ENCODE data around the gene PRR27. TPM values are rescaled to one million over a fixed set of nuclear protein-coding genes. Genes with fewer than 3 reads are reported as not detected.

The PRR27 gene
- total RNA-seq, 4 donors from 2014 or later = not detected

GRCh38 chr4:70133473-70133872 is 20.6 kb upstream of the PRR27 start:
- WGBS, 2 donors = 76 to 79% methylated on average over 13 to 14 of the region's 15 CpGs
- no peak for DNase-seq
- intact Hi-C loops (cut with DNase I) = no loop called here

GRCh38 chr4:70138751-70139150 is 15.3 kb upstream of the PRR27 start:
- Histone ChIP-seq H3K36me3 (no peaks in the 10 kb centered on the region), H3K4me1 (no peaks in the 10 kb centered on the region), H3K4me3 (no peak overlapping the region), H3K27me3 (no peaks in the 10 kb centered on the region), H3K9me3 (no peaks in the 10 kb centered on the region), H3K27ac (no peak overlapping the region)
- 56 to 61% methylated on average over 3 of the region's 3 CpGs for WGBS, 2 donors
- no peak for DNase-seq
- no peak for TF ChIP-seq POLR2A (IDR thresholded peaks at IDR 0.05)
- TF ChIP-seq CTCF (IDR thresholded peaks at IDR 0.05) = no peak
- intact Hi-C loops (cut with DNase I) = no loop called here

More at GRCh38 chr4:70133473-70133872, 20.6 kb upstream of the PRR27 start:
- TF ChIP-seq CTCF (IDR thresholded peaks at IDR 0.05) = no peak
- no peak for TF ChIP-seq POLR2A (IDR thresholded peaks at IDR 0.05)
- H3K4me3 ChIP-seq = no peak overlapping the region
- H3K4me1 ChIP-seq = no peaks in the 10 kb centered on the region
- H3K27ac ChIP-seq = no peak overlapping the region
- H3K36me3 ChIP-seq = no peaks in the 10 kb centered on the region
- H3K9me3 ChIP-seq = no peaks in the 10 kb centered on the region
- no peaks in the 10 kb centered on the region for H3K27me3 ChIP-seq

- no peaks in the 10 kb centered on the region for H3K27me3 ChIP-seq
- no peak overlapping the region for H3K27ac ChIP-seq
- TF ChIP-seq POLR2A (IDR thresholded peaks at IDR 0.05) (no peak), CTCF (IDR thresholded peaks at IDR 0.05) (no peak)
- 56 to 61% methylated on average over 3 of the region's 3 CpGs for WGBS, 2 donors
- no peaks in the 10 kb centered on the region for H3K9me3 ChIP-seq
- H3K4me3 ChIP-seq = no peak overlapping the region
- intact Hi-C loops (cut with DNase I) = no loop called here
- no peaks in the 10 kb centered on the region for H3K4me1 ChIP-seq
- H3K36me3 ChIP-seq = no peaks in the 10 kb centered on the region
- DNase-seq = no peak
Measured at GRCh38 chr4:70151271-70151670, 2.8 kb upstream of the PRR27 start.

- H3K27me3 ChIP-seq = no peaks in the 10 kb centered on the region
- no peak for TF ChIP-seq POLR2A (IDR thresholded peaks at IDR 0.05)
- no peak for TF ChIP-seq CTCF (IDR thresholded peaks at IDR 0.05)
- DNase-seq = no peak
- no peak overlapping the region for H3K4me3 ChIP-seq
- intact Hi-C loops (cut with DNase I) = no loop called here
- no peak overlapping the region for H3K27ac ChIP-seq
- 72 to 91% methylated on average over 2 of the region's 2 CpGs for WGBS, 2 donors
- H3K4me1 ChIP-seq = no peaks in the 10 kb centered on the region
- H3K9me3 ChIP-seq = no peaks in the 10 kb centered on the region
- H3K36me3 ChIP-seq = no peaks in the 10 kb centered on the region
Measured at GRCh38 chr4:70152088-70152487, 1.9 kb upstream of the PRR27 start.

DNA sequence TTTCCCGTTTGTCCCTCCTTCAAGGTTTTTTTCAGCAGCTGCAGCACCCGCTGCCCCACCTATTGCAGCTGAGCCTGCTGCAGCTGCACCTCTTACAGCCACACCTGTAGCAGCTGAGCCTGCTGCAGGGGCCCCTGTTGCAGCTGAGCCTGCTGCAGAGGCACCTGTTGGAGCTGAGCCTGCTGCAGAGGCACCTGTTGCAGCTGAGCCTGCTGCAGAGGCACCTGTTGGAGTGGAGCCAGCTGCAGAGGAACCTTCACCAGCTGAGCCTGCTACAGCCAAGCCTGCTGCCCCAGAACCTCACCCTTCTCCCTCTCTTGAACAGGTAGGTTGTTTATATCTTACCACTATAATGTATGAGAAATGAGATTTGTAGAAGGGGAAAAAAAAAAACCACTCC is 4.5 kb downstream of the PRR27 start:
- Histone ChIP-seq H3K4me1 (no peaks in the 10 kb centered on the region), H3K4me3 (no peak overlapping the region), H3K9me3 (no peaks in the 10 kb centered on the region), H3K27me3 (no peaks in the 10 kb centered on the region), H3K27ac (no peak overlapping the region), H3K36me3 (no peaks in the 10 kb centered on the region)
- WGBS, 2 donors = 51 to 58% methylated on average over 2 of the region's 2 CpGs
- TF ChIP-seq POLR2A (IDR thresholded peaks at IDR 0.05) = no peak
- no peak for TF ChIP-seq CTCF (IDR thresholded peaks at IDR 0.05)
- intact Hi-C loops (cut with DNase I) = no loop called here
- DNase-seq = no peak

Measured in esophagus squamous epithelium (tissue), 5 donors.